NCI-H1105 treated with DMSO at 0.1 percent for 48 hours (cell line): ENCODE measurements around the gene PTPRJ.

ENCODE experiments used
- DNase-seq: peaks from one replicate; lab custom pipeline; 2025; lab: John Stamatoyannopoulos, UW

The PTPRJ gene

DNA sequence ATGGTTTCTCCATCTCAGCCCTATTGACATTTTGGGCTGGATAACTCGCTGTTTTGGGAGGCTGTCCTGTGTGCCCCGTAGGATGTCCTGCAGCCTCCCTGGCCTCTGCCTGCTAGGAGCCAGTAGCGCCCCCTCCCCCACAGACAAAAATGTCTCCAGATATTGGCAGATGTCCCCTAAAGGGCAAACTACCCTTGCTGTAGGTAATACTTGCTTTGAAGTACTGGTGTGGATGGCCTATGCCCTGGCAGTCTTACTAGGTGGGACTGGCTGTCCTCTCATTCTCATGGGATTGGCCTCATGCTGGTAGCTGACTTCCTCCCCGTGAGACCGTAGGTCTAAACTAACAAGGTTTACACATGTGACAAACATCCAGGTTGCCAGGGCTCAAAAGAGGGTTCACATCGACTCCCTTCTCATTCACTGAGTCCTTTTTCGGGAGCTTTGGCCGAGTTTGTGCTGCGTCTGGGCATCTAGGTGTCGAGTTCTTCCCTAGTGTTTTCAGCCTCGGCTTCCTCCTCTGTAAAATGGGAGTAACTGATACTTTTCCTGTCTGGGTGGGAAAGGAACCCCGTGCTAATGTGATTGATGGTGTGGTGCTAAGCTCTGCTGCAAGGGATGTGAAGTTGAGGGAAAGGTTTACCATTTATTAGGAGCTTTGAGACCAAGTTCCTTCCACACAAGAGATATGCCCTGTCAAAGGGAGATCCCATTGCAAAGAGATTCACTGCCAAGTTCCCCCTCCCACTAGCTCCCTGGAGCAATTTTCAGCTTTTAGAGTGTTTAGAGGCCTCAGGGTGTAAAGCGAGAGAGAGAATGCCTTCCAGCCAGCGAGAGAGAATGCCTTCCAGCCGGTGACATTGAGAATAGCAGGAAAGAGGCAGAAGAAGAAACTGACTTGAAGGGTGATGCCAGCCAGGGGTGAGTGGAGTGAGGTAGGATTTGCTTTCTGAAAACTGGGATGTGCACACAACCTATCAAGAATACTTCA, 17.0 kb downstream of the PTPRJ start:
- DNase-seq: no peak

DNA sequence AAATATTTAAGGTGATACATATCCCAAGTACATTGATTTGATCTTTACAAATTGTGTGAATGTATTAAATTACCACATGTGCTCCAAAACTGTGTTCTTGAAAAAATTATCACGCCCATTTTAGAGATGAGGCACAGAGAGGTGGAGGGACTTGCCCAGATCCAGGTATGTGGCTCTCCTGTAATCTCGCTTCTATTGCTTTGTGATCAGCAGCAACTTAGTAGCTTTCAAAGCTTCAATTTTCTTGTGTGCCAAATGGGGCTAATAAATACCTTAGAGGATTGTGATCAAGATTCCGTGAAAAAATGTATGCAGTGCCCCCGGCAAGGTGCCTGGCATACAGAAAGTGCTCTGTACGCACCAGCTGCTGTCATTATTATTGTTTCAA, 18.0 kb downstream of the PTPRJ start:
- DNase-seq: no peak

DNA sequence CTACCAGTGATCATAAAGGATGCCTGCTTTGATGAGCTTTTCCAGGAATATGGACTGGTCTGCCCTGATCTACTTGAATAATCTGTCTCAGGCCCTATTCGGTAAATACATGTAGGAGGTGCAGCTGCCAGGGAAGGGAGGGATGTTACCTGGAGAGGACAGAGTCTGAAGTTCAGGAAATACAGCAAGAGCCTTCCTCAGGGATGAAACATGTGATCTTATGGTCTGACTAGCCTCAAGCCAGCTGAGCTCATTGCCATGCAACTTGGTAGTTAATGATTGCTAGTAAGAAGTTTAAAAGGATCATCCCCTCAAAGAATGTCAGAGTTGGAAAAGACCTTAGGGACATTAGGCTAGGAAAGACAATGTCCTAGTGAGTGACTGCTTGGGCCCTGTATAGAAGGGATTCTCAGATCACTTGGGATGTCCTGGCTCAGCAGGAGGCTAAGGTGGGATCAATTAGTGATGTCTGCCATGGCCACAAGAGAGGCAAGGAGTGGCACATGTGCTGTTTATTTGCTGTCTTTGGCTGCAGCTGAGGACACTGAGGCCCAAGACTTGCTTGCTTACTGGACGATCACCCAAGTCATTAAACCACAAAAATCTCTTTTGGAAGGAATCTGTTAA, 18.5 kb downstream of the PTPRJ start:
- DNase-seq: no peak

DNA sequence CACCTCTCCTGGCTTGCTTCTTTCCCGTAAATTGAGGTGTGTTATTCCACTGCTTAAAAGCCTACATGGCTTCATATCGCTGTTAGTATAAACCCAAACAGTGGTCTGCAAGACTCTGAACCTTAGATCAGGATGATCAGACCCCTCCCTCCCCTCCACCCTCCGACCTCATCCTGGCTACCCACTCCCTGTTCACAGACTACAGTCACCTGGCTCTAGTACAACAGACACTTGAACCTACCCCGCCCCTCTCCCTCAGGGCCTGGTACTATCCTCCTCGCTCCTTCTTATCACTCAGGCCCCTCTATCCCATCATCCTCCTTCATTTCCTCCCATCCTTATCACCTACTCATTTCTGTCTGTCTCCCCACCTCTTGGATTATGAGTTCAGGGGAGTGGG, 20.1 kb downstream of the PTPRJ start:
- DNase-seq: no peak

DNA sequence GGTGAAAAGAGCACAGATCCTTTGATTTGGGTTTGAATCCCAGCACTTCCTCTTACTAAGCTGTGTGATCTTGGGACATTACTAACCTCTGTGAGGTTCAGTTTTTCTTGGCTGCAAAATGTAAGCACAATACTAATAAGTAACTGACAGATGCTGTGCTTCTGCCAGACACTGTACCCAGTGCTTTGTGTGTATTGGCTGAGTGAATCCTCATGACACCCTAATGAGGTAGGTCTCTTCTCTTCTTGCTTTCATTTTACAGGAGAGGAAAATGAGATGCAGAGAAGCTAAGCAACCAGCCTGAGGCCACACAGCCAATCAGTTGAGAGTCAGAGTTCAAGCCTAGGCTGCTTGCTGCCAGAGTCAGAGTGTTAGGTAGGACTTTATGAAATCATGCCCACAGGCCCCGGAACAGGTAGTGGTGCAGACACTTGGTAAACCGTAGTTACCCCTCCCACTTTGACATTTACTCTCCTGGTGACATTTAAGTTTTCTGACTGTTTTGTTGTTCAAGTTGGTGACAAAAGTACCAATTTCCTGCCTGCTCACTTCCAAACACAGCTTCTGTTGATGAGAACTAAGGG, 21.2 kb downstream of the PTPRJ start:
- DNase-seq: no peak

DNA sequence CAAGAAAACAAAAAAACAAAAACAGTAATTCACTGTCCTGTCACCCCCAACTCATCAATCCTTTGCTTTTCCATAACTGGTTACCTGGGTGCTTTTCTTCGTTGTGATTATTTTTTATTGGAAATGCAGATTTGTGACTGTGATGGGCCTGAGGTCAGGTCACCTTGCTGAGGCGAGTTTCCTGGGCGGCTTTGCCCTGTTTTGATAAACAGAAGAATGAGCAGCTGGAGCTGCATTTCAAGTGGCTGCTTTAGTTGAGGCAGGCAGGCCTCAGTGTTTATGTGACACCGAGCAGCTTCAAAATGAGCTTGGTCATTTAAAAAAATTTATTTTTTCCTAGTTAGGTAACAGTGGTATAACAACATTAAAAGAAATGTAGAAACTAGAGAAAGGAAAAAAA, 22.2 kb downstream of the PTPRJ start:
- no peak for DNase-seq

DNA sequence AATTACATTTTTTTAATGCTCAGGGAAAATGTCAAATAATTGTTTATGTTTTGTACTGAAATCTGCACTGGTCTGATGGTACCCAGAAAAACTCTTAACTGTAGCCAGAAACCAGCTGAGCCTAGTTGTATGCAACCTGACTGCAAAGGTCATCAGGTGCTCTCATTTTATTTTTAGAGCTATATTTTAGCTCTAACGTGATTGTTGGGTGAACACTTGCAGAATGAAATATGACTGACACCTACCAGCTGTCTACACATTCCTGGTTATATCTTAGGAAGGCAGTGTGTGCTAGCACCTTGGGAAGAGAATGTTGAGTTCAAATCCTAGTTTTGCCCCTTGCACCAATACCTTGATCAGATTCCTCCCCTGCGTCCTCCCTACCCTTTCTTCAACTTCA, 23.6 kb downstream of the PTPRJ start:
- DNase-seq: no peak

DNA sequence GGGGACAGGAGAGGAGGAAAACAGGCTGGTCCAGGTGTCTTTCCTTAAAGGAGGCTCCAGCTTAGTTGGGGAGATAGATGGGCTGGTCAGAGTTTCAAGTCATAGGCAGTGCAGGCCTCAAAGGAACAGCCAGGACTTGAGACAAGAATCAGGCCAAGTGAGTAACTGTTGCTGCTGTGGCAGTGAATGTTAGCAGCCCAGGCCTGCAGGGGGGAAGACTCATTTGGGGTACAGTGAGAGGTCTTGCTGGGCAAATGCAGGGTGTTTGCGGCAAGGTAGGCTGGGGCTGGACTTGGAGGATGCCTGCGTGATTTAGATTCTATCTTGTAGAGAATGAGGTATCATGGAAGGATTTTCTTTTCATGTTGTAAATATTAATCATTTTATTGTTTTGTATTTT, 24.1 kb downstream of the PTPRJ start:
- no peak for DNase-seq

DNA sequence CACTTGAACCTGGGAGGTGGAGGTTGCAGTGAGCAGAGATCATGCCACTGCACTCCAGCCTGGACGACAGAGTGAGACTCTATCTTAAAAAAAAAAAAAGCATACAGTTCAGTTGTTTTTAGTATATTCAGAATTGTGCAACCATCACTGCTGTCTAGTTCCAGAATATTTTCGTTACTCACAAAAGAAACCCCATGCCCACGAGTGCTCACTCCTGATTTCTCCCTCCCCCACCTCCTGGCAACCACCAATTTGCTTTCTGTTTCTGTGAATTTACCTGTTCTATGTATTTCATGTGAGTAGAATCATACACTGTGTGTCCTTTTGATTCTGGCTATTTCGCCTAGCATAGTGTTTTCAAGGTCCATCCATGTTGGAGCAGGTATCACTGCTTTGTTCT, 24.8 kb downstream of the PTPRJ start:
- no peak for DNase-seq

DNA sequence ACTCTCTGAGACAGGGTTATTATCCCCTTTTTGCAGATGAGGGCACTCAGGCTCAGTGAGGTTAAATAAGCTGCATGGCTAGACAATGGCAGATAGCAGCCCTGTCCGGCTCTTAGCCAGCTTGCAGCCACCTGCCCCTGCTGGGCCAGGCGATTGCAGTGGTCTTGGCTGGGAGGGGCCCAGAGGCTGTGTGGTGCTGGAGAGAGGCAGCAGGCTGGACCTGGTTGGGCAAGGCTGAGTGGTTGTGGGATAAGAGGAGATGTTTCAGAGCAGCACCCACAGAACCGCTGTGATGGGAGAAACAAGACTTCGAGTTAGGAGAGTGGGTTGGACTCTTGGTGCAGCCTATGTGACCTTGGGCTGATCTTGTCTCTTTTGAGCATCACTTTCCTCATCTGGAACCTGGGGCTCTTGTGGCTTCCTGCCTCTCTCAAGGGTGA, 25.5 kb downstream of the PTPRJ start:
- DNase-seq: no peak

DNA sequence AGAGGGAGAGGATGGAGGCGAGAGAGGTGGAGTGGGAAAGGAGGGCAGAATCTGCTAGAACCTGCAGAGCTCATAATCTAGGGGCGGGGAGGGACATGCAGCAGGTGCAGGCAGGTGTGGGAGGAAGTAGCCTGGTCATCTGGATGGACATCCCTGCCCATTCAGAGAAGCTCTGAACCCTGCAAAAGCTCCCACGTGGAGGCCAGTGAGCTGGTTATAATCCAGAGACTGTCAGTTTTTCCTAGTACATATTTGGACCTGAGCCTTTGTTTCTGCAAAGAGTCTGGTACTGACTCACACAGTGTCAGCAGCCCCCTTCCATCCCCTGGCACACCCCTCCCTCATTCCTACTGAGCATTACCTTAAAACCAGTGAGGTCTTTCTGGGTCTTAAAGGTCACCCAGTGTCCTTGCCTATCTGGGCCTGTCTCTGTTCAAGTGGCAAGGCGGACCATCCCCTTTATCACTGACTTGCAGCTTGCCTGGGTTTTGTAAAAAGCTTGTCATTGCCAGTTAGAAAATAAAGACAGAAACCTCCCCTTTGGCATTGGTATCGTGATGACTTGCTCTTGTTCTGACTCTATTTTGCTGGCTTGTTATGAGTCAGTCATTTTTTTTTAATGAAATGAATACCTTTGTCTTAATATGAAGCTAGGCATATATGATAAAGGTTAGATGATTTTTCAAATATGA, 26.1 kb downstream of the PTPRJ start:
- no peak for DNase-seq

DNA sequence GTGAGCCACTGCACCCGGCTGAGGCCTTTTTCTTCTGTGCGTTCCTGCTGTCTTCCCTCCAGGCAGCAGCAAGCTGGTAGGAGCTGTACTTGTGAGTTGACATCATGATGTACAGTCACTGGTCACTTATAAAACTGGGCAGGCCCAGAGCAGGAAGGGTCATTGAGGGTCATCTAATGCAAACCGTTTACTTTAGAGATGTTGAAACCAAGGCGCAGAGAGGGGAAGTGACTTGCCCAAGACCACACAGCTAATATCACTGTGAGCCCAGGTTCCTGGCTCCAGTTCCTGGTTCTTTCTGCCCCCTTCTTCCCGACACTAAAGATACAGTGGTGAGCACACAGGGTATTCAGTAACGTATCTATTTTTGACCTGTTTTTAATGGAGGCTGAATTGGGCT, 27.3 kb downstream of the PTPRJ start:
- no peak for DNase-seq

DNA sequence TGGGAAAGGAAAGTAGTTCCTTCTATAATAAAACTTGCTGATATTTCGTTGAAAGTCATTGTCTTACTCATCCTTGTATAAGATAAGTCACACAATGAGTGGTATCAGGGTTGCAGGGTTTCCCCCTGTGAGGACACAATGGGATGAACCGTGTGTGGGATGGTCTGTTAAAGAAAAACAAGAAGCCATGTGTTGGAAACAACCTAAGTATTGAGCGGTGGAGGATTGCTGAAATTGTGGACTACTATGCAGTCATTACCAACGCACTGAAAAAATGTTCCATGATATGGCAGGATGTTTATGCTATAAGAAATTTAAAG, 28.6 kb downstream of the PTPRJ start:
- no peak for DNase-seq

DNA sequence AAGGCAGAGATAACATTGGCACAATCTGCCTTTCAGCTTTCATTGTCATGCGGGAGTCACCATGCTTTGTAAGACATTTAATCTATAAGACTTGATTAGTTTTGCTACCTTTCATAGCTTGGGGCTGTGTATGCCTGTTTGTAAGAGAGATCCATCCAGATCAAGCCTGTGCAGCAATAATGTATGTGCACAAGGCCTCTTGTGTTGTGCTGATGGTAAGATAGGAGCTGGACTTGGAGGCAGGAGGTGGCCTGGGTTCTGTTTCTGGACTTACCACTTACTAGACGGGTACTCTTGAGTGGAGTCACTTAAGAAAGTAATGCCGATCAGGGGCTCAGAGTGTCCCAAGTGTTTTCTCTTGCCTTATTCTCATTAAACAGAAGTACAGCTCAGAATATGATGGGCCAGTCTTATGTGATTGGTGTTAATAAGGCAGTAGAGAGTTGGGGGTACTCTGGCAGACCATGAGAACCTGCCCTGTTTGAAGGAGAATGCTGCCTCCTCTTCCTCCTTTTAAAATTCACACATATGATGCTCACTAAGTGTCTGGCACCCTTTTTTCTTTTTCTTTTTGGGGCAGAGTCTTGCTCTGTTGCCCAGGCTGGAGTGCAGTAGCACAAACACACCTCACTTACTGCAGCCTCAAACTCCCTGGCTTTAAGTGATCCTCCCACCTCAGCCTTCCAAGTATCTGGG, 30.9 kb downstream of the PTPRJ start:
- DNase-seq: no peak

DNA sequence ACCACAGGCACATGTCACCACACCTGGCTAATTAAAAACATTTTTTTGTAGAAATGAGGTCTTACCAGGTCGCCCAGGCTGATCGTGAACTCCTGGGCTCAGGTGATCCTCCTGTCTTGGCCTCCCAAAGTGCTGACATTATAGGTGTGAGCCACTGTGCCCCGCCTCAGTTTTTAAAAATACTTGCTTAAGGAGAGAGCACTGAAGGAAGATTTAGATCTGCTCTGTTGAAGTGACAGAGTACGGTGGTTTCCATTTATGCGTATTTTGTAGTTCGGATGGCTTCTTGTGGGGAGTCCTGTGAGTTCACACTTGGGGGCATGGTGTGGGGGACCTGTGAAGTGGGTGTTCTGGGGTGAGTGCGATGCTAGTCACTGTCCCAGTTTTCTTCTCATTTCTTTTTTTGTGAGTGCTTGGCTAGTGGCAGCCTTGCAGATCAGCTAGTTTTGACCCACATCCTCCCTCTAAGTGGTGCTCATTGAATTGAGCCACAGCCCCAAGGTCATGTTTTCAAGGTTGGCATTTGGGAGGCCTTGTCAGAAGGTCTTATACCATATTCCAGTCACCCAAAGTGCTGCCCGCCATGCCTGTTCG, 31.5 kb downstream of the PTPRJ start:
- DNase-seq: no peak

DNA sequence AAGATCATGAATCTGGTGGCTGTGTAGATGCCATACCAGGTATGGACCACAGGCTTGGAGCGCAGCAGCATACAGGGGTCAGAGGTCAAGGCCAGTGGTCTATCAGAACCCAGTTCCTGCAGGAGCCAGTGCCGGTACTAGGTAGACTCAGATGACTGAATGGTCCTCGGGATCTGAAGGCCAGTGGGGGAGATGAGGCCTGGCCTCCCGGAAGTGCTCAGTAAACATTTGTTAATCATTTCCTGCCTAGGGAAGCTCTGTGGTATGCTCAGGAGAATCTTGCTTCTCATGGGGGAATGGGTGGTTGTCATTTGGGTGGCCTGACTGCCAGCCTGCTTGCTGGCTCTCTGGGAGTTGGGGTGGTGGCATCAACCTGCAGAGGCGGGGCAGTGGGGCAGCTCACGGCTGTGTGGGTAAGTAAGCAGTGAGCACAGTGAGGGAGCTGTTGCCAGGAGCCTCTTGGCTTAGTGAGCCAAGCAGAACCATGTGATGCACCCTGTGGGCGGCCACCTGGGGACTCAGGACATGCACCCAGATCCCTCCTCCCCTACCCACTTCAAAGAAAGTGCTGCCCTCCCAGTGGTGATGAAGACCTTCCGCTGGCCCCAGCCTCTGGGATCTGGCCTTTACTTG, 33.0 kb downstream of the PTPRJ start:
- no peak for DNase-seq

DNA sequence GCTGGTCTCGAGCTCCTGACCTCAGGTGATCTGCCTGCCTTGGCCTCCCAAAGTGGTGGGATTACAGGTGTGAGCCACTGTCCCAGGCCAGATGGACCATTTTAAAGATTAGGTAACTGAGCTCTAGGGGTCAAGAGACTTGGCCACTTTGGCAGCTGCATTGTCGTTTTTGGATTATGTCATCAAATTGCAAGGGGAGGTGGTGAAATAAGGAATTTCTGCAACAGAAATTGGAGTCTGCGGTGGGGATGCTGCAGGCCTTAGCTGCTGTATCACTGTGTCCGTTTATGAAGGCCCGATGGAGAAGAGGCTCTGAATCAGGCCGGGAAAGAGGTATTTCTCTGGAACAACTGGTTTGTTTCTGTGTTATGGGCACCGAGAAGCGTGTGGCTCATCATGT, 34.6 kb downstream of the PTPRJ start:
- DNase-seq: no peak

DNA sequence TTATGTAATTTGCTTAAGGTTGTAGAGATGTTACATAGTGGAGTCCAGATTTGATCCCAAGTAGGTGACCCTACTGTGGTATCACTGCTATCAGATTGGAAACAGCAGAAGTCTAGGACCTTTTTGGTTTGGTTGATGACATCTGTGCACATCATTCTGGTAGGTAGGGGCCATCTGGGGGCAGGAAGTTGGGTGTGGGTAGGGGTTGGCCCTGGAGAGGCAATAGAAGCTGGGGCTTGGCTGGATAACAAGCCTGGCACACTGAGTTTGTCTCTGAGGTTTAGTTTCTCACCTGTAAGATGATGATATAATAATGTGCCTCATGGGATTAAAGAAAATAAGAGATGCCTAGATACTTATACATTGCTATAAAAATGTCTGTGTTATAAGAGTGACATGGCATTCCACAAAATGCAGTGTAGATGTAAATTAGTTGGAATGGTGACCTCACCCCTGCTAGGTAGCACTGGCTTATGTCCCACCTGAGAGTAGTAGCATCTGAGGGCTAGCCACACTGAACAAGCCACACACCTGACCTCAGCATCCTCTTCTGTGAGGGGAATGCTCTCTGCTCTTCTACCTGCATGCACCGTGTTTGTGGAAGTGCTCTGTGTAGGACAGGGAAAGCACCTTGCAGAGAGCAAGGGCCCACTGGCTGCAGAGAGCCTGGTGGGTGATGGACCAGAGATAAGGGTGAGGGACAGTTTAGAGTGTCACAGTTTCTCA, 36.9 kb downstream of the PTPRJ start:
- DNase-seq: no peak

DNA sequence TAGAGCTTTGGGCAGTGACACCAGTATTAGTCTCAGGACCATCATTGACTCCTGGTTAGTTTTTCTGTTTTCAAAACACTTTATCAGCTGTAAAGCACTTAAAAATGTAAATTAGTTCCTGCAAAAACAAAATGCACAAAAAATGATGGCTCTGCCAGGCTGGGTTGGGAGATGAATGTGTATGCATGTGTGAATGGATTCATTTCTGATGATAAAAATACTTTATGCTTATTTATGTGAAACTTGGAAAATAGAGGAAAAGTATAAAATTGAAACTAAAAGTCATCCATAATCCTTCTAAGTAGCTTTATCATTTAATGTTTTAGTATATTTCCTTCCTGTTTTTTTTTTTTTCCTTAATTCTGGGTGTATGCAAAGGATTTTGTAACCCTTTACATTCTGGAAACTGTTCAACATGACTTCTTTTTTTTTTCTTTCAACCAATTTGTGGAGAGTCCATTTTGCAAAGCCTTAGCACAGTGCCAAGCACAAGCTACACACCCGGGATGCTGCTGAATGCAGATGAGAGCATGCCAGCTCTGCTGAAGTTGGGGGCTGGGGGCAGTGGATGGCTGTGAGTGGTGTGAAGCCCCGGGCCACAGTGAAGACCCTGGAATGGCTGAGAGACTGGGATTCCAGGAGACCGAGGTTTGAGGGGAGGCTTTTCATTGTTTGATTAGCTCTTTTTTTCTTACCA, 37.6 kb downstream of the PTPRJ start:
- no peak for DNase-seq
